PC-9 (cell line): ENCODE data around the gene SMPD3.

ENCODE experiments used
- EZH2 ChIP-seq: fragments of 200-600 bp; sonication (generic); IDR thresholded peaks from 2 replicates; pipeline ENCODE4 v1.8.0; 2017; ENCODE audit warnings: antibody characterized with exemption, low read depth
- TF ChIP-seq, protein P1 (sequence below): fragments of 200-600 bp; sonication (generic); conservative IDR thresholded peaks from 2 replicates; pipeline ENCODE4 v1.6.1; 2017; ENCODE audit warnings: mixed run types, antibody characterized with exemption, mild to moderate bottlenecking, moderate library complexity

DNA sequence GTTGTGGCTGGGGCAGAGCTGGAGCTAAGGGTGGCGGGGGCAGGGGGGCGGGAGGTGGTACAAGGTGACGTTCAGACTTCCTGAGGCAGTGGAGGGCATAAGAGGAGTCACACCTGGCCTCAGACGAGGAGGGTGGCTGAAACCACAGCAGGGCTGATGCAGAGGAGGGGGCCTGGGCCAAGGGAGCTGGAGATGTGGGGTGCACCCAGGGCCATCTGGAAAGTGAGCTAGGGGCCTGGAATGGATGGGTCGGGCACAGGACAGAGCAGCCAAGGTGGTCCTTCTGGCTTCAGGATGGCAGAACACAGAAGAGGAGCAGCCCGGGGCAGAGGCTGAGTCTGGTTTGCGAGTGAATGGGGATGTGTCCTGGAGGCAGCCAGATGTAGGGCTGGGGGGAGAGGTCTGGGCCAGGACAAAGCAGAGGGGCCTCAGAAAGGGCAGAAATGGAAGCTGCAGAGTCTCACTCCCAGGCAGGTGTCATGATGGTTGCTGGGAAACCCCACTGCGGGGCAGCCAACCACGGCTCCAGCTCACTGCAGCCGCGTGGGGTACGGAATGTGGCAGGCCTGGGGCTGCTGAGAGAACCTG is 79.9 kb downstream of the SMPD3 start:
- TF ChIP-seq, protein P1, sequence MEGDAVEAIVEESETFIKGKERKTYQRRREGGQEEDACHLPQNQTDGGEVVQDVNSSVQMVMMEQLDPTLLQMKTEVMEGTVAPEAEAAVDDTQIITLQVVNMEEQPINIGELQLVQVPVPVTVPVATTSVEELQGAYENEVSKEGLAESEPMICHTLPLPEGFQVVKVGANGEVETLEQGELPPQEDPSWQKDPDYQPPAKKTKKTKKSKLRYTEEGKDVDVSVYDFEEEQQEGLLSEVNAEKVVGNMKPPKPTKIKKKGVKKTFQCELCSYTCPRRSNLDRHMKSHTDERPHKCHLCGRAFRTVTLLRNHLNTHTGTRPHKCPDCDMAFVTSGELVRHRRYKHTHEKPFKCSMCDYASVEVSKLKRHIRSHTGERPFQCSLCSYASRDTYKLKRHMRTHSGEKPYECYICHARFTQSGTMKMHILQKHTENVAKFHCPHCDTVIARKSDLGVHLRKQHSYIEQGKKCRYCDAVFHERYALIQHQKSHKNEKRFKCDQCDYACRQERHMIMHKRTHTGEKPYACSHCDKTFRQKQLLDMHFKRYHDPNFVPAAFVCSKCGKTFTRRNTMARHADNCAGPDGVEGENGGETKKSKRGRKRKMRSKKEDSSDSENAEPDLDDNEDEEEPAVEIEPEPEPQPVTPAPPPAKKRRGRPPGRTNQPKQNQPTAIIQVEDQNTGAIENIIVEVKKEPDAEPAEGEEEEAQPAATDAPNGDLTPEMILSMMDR: no peak
- TF ChIP-seq EZH2: no peak
